Endothelial cell of umbilical vein (primary cell): ENCODE results near the gene SMPX. TPM values are rescaled to one million over a fixed set of nuclear protein-coding genes. Genes with fewer than 3 reads are reported as not detected.

Experiments used
- BruUV-seq: library from RNA; stranded (reverse); fragments of 400-500 nt; replicated peaks from 2 replicates; lab custom pipeline; 2021; lab: Mats Ljungman, UMichigan
- CTCF ChIA-PET: fragments of 300-600, 350-600 bp; sonication (Branson Sonifier 250); formaldehyde crosslinking; loops from one replicate; lab custom pipeline; 2021; ENCODE audit warnings: antibody characterized with exemption, inconsistent platforms; lab: Charles Lee
- POLR2A ChIA-PET: fragments of 300-600, 350-600 bp; sonication (Branson Sonifier 250); formaldehyde crosslinking; loops from one replicate; lab custom pipeline; 2021; ENCODE audit warnings: antibody characterized with exemption, inconsistent platforms; lab: Charles Lee
- DNase-seq: peaks from one replicate; pipeline ENCODE4 v3.0.0-alpha.2; 2011; ENCODE audit warnings: low read depth, low spot score
- FAIRE-seq: peaks from 2 replicates; lab custom pipeline; 2011; peaks lifted over from hg19 to GRCh38; lab: Jason Lieb, UNC
- H2AFZ ChIP-seq: 2 replicates; pipeline ENCODE4 v1.6.0; 2012; ENCODE audit warnings: low read depth, low read length, control low read depth, inconsistent platforms
- H3K27ac ChIP-seq: 2 replicates; pipeline ENCODE4 v1.5.1; 2011; ENCODE audit warnings: low read depth, mild to moderate bottlenecking, control low read depth, low read length, moderate library complexity; ENCODE audit not compliant: insufficient read depth
- H3K27me3 ChIP-seq, 2 experiments: 2 replicates each; pipeline versions ENCODE4 v1.6.0 to v1.6.1; 2011; ENCODE audit warnings: low read length in 2 of 2, mixed read lengths in 1 of 2; ENCODE audit not compliant: control insufficient read depth in 2 of 2, insufficient read depth in 2 of 2
- H3K36me3 ChIP-seq, 2 experiments: 2 replicates in 1 of 2; 3 replicates in 1 of 2; pipeline ENCODE4 v1.5.1; 2011; ENCODE audit warnings: low read length in 2 of 2, mild to moderate bottlenecking in 1 of 2, moderate library complexity in 1 of 2; ENCODE audit not compliant: control insufficient read depth in 2 of 2, insufficient read depth in 2 of 2; ENCODE audit errors: extremely low read depth in 1 of 2
- H3K4me1 ChIP-seq: 3 replicates; pipeline ENCODE4 v1.5.1; 2011; ENCODE audit warnings: mild to moderate bottlenecking, low read length; ENCODE audit not compliant: control insufficient read depth, insufficient read depth; ENCODE audit errors: extremely low read depth
- H3K4me2 ChIP-seq: 2 replicates; pipeline ENCODE4 v1.6.1; 2011; ENCODE audit warnings: low read length, control low read depth, mixed read lengths; ENCODE audit not compliant: insufficient read depth
- H3K4me3 ChIP-seq, 3 experiments: fragments of 200-600 bp in 1 of 3; sonication (generic), shearing (Covaris generic) in 1 of 3; replicated peaks in 1 of 3; 2 replicates each; pipeline ENCODE4 v1.5.1; 2011 to 2016; ENCODE audit warnings: control low read depth in 3 of 3, low read length in 3 of 3, mild to moderate bottlenecking in 2 of 3, inconsistent platforms in 1 of 3, low read depth in 1 of 3, moderate library complexity in 1 of 3; ENCODE audit not compliant: insufficient read depth in 1 of 3
- H3K79me2 ChIP-seq: 2 replicates; pipeline ENCODE4 v1.6.0; 2012; ENCODE audit warnings: low read length, inconsistent platforms; ENCODE audit not compliant: control insufficient read depth, insufficient read depth
- H3K9ac ChIP-seq: replicated peaks from 2 replicates; pipeline ENCODE3; 2011; ENCODE audit warnings: low read length, control low read depth; ENCODE audit not compliant: insufficient read depth; ENCODE audit errors: extremely low read depth
- H3K9me1 ChIP-seq: replicated peaks from 3 replicates; pipeline ENCODE4 v1.6.0; 2011; ENCODE audit warnings: mild to moderate bottlenecking, low read length; ENCODE audit not compliant: control insufficient read depth, insufficient read depth; ENCODE audit errors: extremely low read depth
- H3K9me3 ChIP-seq: replicated peaks from 2 replicates; pipeline ENCODE4 v1.5.1; 2012; ENCODE audit warnings: low read length, inconsistent platforms; ENCODE audit not compliant: control insufficient read depth, insufficient read depth
- H4K20me1 ChIP-seq: replicated peaks from 2 replicates; pipeline ENCODE3; 2011; ENCODE audit warnings: mild to moderate bottlenecking, low read length; ENCODE audit not compliant: control insufficient read depth, insufficient read depth; ENCODE audit errors: extremely low read depth
- CTCF ChIP-seq, 2 donors: IDR thresholded peaks; 1 replicate in 1 of 2; 2 replicates in 1 of 2; pipeline ENCODE4 v1.5.1; 2011; ENCODE audit warnings: low read length in 2 of 2, mild to moderate bottlenecking in 2 of 2, moderate library complexity in 2 of 2, control low read depth in 1 of 2, inconsistent platforms in 1 of 2, low read depth in 1 of 2; ENCODE audit not compliant: insufficient read depth in 1 of 2; ENCODE audit errors: extremely low read depth in 1 of 2
- EZH2 ChIP-seq: IDR thresholded peaks from 2 replicates; pipeline ENCODE4 v1.6.1; 2012; ENCODE audit warnings: borderline replicate concordance, low read depth, mild to moderate bottlenecking, moderate library complexity, low read length, inconsistent platforms; ENCODE audit not compliant: severe bottlenecking
- FOS ChIP-seq: IDR thresholded peaks from 2 replicates; pipeline ENCODE4 v1.6.1; 2011; ENCODE audit warnings: mild to moderate bottlenecking, low read length, moderate library complexity, borderline replicate concordance; ENCODE audit not compliant: insufficient read depth
- GATA2 ChIP-seq: IDR thresholded peaks from 2 replicates; pipeline ENCODE4 v1.7.0; 2011; ENCODE audit warnings: low read depth, mild to moderate bottlenecking, moderate library complexity, mixed read lengths, low read length; ENCODE audit not compliant: insufficient read length, insufficient read depth
- JUN ChIP-seq: IDR thresholded peaks from 2 replicates; pipeline ENCODE4 v1.6.1; 2011; ENCODE audit warnings: borderline replicate concordance, low read depth; ENCODE audit not compliant: insufficient read length, insufficient read depth
- MAX ChIP-seq: IDR thresholded peaks from 2 replicates; pipeline ENCODE4 v1.6.1; 2011; ENCODE audit not compliant: insufficient read depth, insufficient read length
- MYC ChIP-seq: IDR thresholded peaks from one replicate; pipeline ENCODE4 v1.6.1; 2011; ENCODE audit warnings: mild to moderate bottlenecking, low read depth, low read length
- POLR2A ChIP-seq: IDR thresholded peaks from 2 replicates; pipeline ENCODE4 v1.6.1; 2012; ENCODE audit warnings: low read depth, mild to moderate bottlenecking, control low read depth, low read length
- POLR2AphosphoS5 ChIP-seq: IDR thresholded peaks from 2 replicates; pipeline ENCODE4 v1.6.1; 2012; ENCODE audit warnings: low read depth, mild to moderate bottlenecking, control low read depth, low read length, moderate library complexity; ENCODE audit not compliant: insufficient read depth
- dilution Hi-C: fragments of 300-500 bp; cut with MboI; formaldehyde crosslinking; loops from one replicate; pipeline ENCODE4 v1.15.0; 2019; ENCODE audit warnings: low sequenced_read_pairs; ENCODE audit not compliant: extremely low pct_ligation_motif_present
- intact Hi-C: fragments of 100-400 bp; cut with micrococcal nuclease; formaldehyde crosslinking; loops from one replicate; pipeline ENCODE4 v1.10.0; 2022
- polyA plus RNA-seq, 4 experiments: library from polyadenylated mRNA; depleted of rRNA in 3 of 4; stranded (reverse) in 3 of 4; unstranded in 1 of 4; fragments of >200 nt; gene quantifications; 2 replicates each; pipeline versions ENCODE4 v1.2.1 to v1.2.3, GENCODE V29; 2011 to 2012; ENCODE audit warnings: missing spikeins in 1 of 4
- total RNA-seq: library from RNA; stranded (reverse); gene quantifications from 2 replicates; pipeline ENCODE4 v1.2.3, GENCODE V29; 2021

SMPX gene
- total and polyA plus RNA-seq, 2 donors (not counting 3 experiments of a cell fraction or from before 2014, with no cell fraction given), result not detected

- Histone ChIP-seq H3K9me1 (no peaks in the 10 kb centered on the region), H3K4me2 (no peak overlapping the region), H3K4me1 (no peaks in the 10 kb centered on the region), H3K27me3 (no peaks in the 10 kb centered on the region), H4K20me1 (no peaks in the 10 kb centered on the region), H3K27ac (no peak overlapping the region), H3K4me3 (no peak overlapping the region), H3K9ac (no peak overlapping the region), H3K9me3 (no peaks in the 10 kb centered on the region), H2AFZ (no peak overlapping the region), H3K36me3 (no peaks in the 10 kb centered on the region), H3K79me2 (no peaks in the 10 kb centered on the region)
- intact Hi-C loops, result no loop called here
- no peak for DNase-seq
- BruUV-seq, result no TSS peak
- dilution Hi-C loops, result no loop called here
- no peak for FAIRE-seq
- no peak for TF ChIP-seq MAX
- TF ChIP-seq EZH2, result no peak
- no peak for TF ChIP-seq MYC
- no peak for TF ChIP-seq GATA2
- no peak for TF ChIP-seq JUN
- no peak for TF ChIP-seq POLR2AphosphoS5
- TF ChIP-seq CTCF (IDR thresholded peaks at IDR 0.05; ENCODE audit: extremely low read depth in 1 of 2, insufficient read depth in 1 of 2, low read depth in 1 of 2, low read length in 2 of 2), result no peak
- no peak for TF ChIP-seq FOS
- TF ChIP-seq POLR2A, result no peak
- POLR2A ChIA-PET, result no interaction called here
- CTCF ChIA-PET, result interaction anchor here (0.9 kb wide), 1 partner anchor 1214 kb away, joined by 3 read pairs; no protein-coding TSS in a partner anchor
Measured at GRCh38 chrX:21741364-21741763, 16.6 kb downstream of the SMPX start.
